Cerebellar cortex (tissue), 1 donor: ENCODE data around the gene MAP9.
"Not testable (repeated sequence)": the region's sequence is repeated elsewhere in the genome, so short reads cannot be mapped to it uniquely, and the experiment has no call there.

Experiments
- DNase-seq: peaks from one replicate; pipeline ENCODE4 v3.0.0-alpha.2; 2015; ENCODE audit warnings: low spot score

Gene MAP9

DNA sequence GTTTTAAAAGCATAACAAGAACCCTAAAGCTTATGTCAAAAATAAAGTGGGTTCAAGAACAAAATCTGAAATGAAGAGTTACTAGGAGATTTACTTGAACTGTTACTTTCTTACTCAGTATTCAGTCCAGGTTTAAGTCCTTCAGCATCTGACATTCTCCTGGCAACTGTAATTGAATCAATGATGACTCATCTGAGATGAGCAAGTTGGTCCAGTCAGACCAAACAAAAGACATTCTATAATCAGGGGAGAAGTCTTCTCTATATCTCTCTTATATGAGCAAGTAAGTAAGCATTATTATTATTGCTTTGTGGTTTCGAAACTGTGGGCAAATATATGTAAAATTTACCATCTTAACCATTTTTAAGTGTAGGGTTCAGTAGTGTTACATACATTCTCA, 34.6 kb downstream of the MAP9 start:
- DNase-seq = no peak

- DNase-seq = peak; percentile 35
Measured at GRCh38 chr4:155339999-155340398, 36.8 kb downstream of the MAP9 start.

DNA sequence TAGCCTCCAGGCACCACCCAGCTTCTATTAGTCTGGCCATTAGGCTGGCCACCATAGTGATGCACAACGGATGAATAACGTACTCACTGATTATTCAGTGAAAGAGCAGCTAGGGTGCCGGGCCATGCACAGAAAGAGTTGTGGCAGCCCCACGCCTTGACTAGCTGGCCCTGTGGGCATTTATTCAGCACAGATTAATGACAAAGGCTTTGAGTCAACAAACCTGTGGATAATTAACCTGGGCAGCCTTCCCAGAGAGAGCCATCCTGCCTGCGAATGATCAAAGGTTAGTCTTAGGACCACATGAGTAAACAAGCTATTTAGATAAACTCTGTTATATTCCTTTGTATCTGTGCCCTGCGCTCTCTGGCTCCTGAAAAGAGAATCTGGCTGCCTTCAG, 37.2 kb downstream of the MAP9 start:
- DNase-seq = peak; percentile 39

DNA sequence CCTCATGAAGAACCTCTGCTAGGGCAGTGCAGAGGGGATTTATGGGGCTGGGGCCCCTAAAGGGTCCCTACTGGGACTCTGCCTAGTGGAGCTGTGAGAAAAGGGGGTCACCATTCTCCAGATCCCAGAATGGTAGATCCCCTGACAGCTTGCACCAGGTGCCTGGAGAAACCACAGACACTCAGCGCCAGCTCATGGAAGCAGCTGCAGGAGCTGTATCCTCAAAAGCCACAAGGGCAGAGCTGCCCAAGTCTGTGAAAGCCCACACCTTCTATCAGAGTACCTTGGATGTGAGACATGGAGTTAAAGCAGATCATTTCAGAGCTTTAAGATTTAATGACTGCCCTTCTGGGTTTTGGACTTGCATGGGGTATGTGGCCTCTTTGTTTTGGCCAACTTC, 38.6 kb downstream of the MAP9 start:
- peak; percentile 37 for DNase-seq

DNA sequence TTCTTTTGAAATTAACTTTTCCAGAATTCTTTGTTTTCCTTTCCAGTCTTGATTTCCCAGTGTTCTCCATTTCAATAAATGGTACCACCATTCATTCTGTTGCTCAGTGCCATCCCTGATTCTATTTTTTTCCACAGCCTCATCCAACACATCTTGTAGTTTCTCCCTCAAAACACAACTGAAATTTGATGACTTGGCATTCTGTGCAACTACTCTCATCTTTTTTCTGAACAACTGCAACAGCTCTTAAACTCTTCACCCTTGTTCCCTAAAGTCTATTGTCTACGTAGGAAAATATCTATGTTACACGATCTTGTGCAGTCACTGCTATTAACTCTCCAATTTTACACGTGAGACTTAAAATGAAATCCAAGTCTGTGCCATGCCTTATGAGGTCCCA, 40.5 kb downstream of the MAP9 start:
- DNase-seq = no peak

GRCh38 chr4:155331478-155331877, 45.3 kb downstream of the MAP9 start:
- no peak for DNase-seq

- DNase-seq = no peak
Measured at GRCh38 chr4:155322782-155323181, 54.0 kb downstream of the MAP9 start.

GRCh38 chr4:155321006-155321405, 55.8 kb downstream of the MAP9 start:
- DNase-seq = no peak

DNA sequence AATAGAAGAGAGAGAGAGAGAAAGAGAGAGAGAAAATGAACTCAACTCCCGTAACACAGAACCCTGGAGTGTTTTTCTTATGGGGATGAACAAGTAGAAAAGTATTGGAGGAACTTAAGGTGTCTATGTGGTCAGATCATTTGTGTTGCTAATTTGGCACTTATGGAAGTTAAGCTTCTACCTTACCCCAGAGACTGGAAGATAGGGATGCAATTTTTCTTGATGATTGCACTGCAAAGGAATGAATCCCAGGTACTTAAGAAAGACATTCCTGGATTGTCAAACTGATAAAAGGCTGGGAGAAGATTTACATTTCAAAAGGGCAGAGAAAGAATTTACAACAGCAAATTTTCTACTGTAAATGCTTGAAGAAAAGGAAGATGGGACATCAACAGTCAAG, 57.2 kb downstream of the MAP9 start:
- no peak for DNase-seq

- not testable (repeated sequence) for DNase-seq
Measured at GRCh38 chr4:155312027-155312426, 64.7 kb downstream of the MAP9 start.

- no peak for DNase-seq
Measured at GRCh38 chr4:155307731-155308277, 69.0 kb downstream of the MAP9 start.

DNA sequence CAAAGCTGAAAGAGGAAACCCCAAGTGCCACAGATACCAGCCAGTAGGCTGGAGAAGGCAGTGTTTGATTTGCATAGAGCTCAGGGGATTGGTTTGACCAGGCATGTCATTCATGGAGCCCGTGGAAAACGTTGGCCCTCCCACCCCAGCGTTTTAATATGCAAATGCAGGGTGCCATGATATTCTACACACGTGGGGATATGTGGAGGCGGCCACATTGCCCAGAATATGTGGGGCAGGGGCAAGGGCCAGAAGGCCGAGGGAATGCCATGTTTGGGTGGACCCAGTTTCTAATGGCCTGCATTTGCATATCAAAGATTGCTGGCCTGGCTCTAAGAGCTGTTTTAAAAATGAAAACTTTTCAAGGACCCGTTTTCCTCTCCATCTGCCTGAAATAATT, 71.1 kb downstream of the MAP9 start:
- no peak for DNase-seq

DNA sequence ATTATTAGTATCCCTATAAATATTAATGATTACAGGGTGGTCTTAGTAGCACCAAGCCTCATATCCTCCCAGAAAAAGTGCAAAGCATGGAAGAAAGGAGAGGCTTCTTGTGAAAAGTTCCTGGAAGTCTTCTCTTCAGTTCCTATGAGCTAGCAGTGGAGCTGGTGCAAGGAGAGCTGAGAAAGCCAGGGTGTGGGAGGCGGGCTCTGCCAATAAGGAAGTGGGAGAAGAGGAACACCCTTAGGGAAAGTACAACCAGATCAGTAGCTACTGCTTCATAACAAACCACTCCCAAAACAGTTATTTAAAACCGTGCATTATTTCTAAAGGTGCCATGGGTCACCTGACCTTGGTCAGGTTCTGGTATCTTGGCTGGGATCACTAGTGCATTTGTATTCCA, 72.4 kb downstream of the MAP9 start:
- no peak for DNase-seq

GRCh38 chr4:155299103-155299502, 77.7 kb downstream of the MAP9 start:
- no peak for DNase-seq
